DMS114 treated with DMSO at 0.1 percent for 48 hours (cell line): Measurements from ENCODE around the gene DYNLT4.
"Not testable (repeated sequence)": the region's sequence is repeated elsewhere in the genome, so short reads cannot be mapped to it uniquely, and the experiment has no call there.

Experiments used
- DNase-seq: peaks from one replicate; lab custom pipeline; 2025; ENCODE audit not compliant: unreplicated experiment; lab: John Stamatoyannopoulos, UW

DYNLT4 gene

GRCh38 chr1:44806704-44807363 is at the start of gene DYNLT4:
Gene DYNLT4 (minus strand): TSS chr1:44807351. CDS start chr1:44806668, 683 bp downstream.
- DNase-seq = no peak

- no peak for DNase-seq
Measured at GRCh38 chr1:44855742-44856141, 48.6 kb upstream of the DYNLT4 start.

GRCh38 chr1:44854970-44855369 is 47.8 kb upstream of the DYNLT4 start:
- no peak for DNase-seq

- DNase-seq = no peak
Measured at GRCh38 chr1:44853201-44853600, 46.0 kb upstream of the DYNLT4 start.

GRCh38 chr1:44851308-44851707 is 44.2 kb upstream of the DYNLT4 start:
- no peak for DNase-seq

- DNase-seq = no peak
Measured at GRCh38 chr1:44849575-44850132, 42.5 kb upstream of the DYNLT4 start.

- no peak for DNase-seq
Measured at GRCh38 chr1:44848456-44849181, 41.5 kb upstream of the DYNLT4 start.

GRCh38 chr1:44847845-44848244 is 40.7 kb upstream of the DYNLT4 start:
- DNase-seq = no peak

GRCh38 chr1:44846985-44847384 is 39.8 kb upstream of the DYNLT4 start:
- DNase-seq = no peak

GRCh38 chr1:44842862-44843655 is 35.9 kb upstream of the DYNLT4 start, which contains the start of gene PTCH2:
Gene PTCH2 (minus strand): TSS chr1:44843253. CDS start chr1:44842932, 321 bp downstream.
- DNase-seq = peak; percentile 46

- DNase-seq = no peak
Measured at GRCh38 chr1:44842486-44842861, 35.3 kb upstream of the DYNLT4 start.

- no peak for DNase-seq
Measured at GRCh38 chr1:44839576-44839975, 32.4 kb upstream of the DYNLT4 start.

- DNase-seq = not testable (repeated sequence)
Measured at GRCh38 chr1:44838294-44838693, 31.1 kb upstream of the DYNLT4 start.

GRCh38 chr1:44835738-44836675 is 28.9 kb upstream of the DYNLT4 start:
- DNase-seq = peak; percentile 63

- DNase-seq = no peak
Measured at GRCh38 chr1:44834328-44834727, 27.2 kb upstream of the DYNLT4 start.

GRCh38 chr1:44832056-44832705 is 25.0 kb upstream of the DYNLT4 start:
- DNase-seq = no peak

- DNase-seq = no peak
Measured at GRCh38 chr1:44831516-44831915, 24.4 kb upstream of the DYNLT4 start.

GRCh38 chr1:44830900-44831304 is 23.8 kb upstream of the DYNLT4 start:
- DNase-seq = no peak

- DNase-seq = no peak
Measured at GRCh38 chr1:44829506-44830384, 22.6 kb upstream of the DYNLT4 start.
